ENCODE measurements around the gene MKX. TPM values are rescaled to one million over a fixed set of nuclear protein-coding genes. Genes with fewer than 3 reads are reported as not detected.

The MKX gene
- total RNA-seq, 1 donor from 2014 or later, result 0.80 TPM

- no peak overlapping the region for H3K27ac Mint-ChIP-seq (ENCODE audit: unreplicated experiment)
- no peaks in the 10 kb centered on the region for H3K36me3 Mint-ChIP-seq (ENCODE audit: low read depth, unreplicated experiment)
- no peaks in the 10 kb centered on the region for H3K4me1 Mint-ChIP-seq (ENCODE audit: unreplicated experiment)
- TF ChIP-seq CTCF (IDR thresholded peaks at IDR 0.05; ENCODE audit: unreplicated experiment), result no peak
- H3K9me3 Mint-ChIP-seq (ENCODE audit: unreplicated experiment), result no peaks in the 10 kb centered on the region
- H3K4me3 Mint-ChIP-seq (ENCODE audit: unreplicated experiment), result no peak overlapping the region
- no peaks in the 10 kb centered on the region for H3K27me3 Mint-ChIP-seq (ENCODE audit: unreplicated experiment)
- no peak for DNase-seq (ENCODE audit: low spot score)
These were observed 17.3 kb downstream of the MKX start for GRCh38 chr10:27728338-27728737.

- DNase-seq (ENCODE audit: low spot score), result no peak
These were observed 21.3 kb downstream of the MKX start for GRCh38 chr10:27724287-27724686.

DNA sequence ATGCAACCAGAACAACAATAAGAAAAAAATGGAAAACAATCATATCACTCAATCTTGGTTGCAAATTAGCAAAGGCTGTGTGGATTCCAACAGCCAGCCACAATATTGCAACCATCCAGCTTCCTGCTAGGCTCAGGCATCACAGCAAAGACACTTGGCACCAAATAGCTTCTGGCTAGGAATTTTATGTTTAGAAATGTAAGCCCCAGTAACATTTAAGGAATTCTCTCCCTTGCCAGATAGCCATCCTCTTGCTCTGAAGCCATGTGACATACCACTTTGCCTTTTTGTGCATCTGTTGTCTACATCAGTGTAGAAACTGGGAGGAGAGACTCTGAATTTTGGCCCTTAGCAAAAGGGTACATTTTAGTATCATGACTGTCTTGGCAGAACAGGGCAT, 22.2 kb downstream of the MKX start:
- H3K9me3 Mint-ChIP-seq (ENCODE audit: unreplicated experiment), result no peaks in the 10 kb centered on the region
- H3K27me3 Mint-ChIP-seq (ENCODE audit: unreplicated experiment), result no peaks in the 10 kb centered on the region
- no peaks in the 10 kb centered on the region for H3K36me3 Mint-ChIP-seq (ENCODE audit: low read depth, unreplicated experiment)
- H3K27ac Mint-ChIP-seq (ENCODE audit: unreplicated experiment), result no peak overlapping the region
- H3K4me3 Mint-ChIP-seq (ENCODE audit: unreplicated experiment), result no peak overlapping the region
- H3K4me1 Mint-ChIP-seq (ENCODE audit: unreplicated experiment), result no peaks in the 10 kb centered on the region
- no peak for TF ChIP-seq CTCF (IDR thresholded peaks at IDR 0.05; ENCODE audit: unreplicated experiment)
- DNase-seq (ENCODE audit: low spot score), result no peak

More at GRCh38 chr10:27724287-27724686, 21.3 kb downstream of the MKX start:
- Mint-ChIP-seq H3K4me3 (ENCODE audit: unreplicated experiment) (no peak overlapping the region), H3K27me3 (ENCODE audit: unreplicated experiment) (no peaks in the 10 kb centered on the region), H3K9me3 (ENCODE audit: unreplicated experiment) (no peaks in the 10 kb centered on the region), H3K27ac (ENCODE audit: unreplicated experiment) (no peak overlapping the region), H3K36me3 (ENCODE audit: low read depth, unreplicated experiment) (no peaks in the 10 kb centered on the region), H3K4me1 (ENCODE audit: unreplicated experiment) (no peaks in the 10 kb centered on the region)
- no peak for TF ChIP-seq CTCF (IDR thresholded peaks at IDR 0.05; ENCODE audit: unreplicated experiment)

GRCh38 chr10:27720529-27720928, 25.1 kb downstream of the MKX start:
- Mint-ChIP-seq H3K4me1 (ENCODE audit: unreplicated experiment) (no peaks in the 10 kb centered on the region), H3K36me3 (ENCODE audit: low read depth, unreplicated experiment) (no peaks in the 10 kb centered on the region), H3K4me3 (ENCODE audit: unreplicated experiment) (no peak overlapping the region), H3K27ac (ENCODE audit: unreplicated experiment) (no peak overlapping the region), H3K27me3 (ENCODE audit: unreplicated experiment) (no peaks in the 10 kb centered on the region), H3K9me3 (ENCODE audit: unreplicated experiment) (no peaks in the 10 kb centered on the region)
- no peak for DNase-seq (ENCODE audit: low spot score)
- no peak for TF ChIP-seq CTCF (IDR thresholded peaks at IDR 0.05; ENCODE audit: unreplicated experiment)

DNA sequence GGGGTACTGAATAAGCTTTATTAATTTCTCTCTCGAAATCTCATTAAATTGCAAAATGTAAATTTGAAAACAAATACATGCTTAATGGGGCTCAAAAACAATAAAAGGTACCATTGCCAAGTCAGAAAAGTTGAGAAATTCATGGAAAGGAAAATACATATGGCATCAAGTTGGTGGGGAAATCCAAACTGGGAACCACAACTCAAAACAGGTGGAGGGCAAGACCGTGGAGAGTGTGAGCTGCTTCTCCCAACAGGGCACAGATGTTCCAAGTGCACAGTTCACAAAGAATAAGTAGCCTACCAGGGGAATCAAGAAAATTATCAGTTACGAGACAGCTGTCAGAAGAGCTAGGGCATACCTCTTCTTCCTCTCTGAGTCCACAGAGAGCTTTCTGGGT, 26.6 kb downstream of the MKX start:
- no peak overlapping the region for H3K27ac Mint-ChIP-seq (ENCODE audit: unreplicated experiment)
- no peaks in the 10 kb centered on the region for H3K27me3 Mint-ChIP-seq (ENCODE audit: unreplicated experiment)
- H3K4me1 Mint-ChIP-seq (ENCODE audit: unreplicated experiment), result peaks cover 8% of the 10 kb centered on the region
- no peak for TF ChIP-seq CTCF (IDR thresholded peaks at IDR 0.05; ENCODE audit: unreplicated experiment)
- H3K9me3 Mint-ChIP-seq (ENCODE audit: unreplicated experiment), result no peaks in the 10 kb centered on the region
- no peaks in the 10 kb centered on the region for H3K36me3 Mint-ChIP-seq (ENCODE audit: low read depth, unreplicated experiment)
- no peak overlapping the region for H3K4me3 Mint-ChIP-seq (ENCODE audit: unreplicated experiment)
- no peak for DNase-seq (ENCODE audit: low spot score)

Measured in endothelial cell (in vitro differentiated cells).